GM12892 (cell line): Measurements from ENCODE around the gene CIB2.

Experiments
- POLR2A ChIP-seq: IDR thresholded peaks from 2 replicates; pipeline ENCODE4 v1.6.1; 2011; ENCODE audit warnings: low read depth, low read length, control low read depth
- POLR2AphosphoS5 ChIP-seq: IDR thresholded peaks from 2 replicates; pipeline ENCODE4 v1.6.1; 2011; ENCODE audit warnings: low read depth, low read length, control low read depth
- TAF1 ChIP-seq: IDR thresholded peaks from 2 replicates; pipeline ENCODE4 v1.6.1; 2011; ENCODE audit warnings: low read depth, mild to moderate bottlenecking, control low read depth, low read length, borderline replicate concordance

DNA sequence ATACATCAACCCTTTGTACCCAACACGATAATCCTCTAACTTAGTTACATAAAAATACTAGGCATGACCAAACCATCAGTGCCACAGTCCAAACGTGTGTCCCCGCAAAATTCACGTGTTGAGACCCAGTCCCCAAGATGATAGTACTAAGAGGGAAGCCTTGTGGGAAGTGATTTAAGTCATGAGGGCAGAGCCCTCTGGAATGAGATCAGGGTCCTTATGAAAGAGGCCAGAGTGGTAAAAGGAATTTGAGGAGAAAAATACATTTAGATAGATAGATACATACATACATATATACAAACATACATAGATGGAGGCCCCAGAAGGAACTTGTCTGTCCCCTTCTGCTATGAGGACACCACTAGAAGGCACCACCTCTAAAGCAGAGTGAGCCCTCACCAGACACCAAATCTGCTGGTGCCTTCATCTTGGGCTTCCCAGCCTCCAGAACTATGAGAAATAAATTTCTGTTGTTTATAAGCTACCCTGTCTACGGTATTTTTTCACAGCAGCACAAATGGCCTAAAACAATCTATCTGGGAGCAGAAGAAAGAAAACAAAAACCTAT lies 61.7 kb downstream of the CIB2 start:
- TF ChIP-seq POLR2A (no peak), TAF1 (no peak), POLR2AphosphoS5 (no peak)
